HepG2 (cell line): ENCODE measurements around the gene CTDNEP1. TPM values are rescaled to one million over a fixed set of nuclear protein-coding genes. Genes with fewer than 3 reads are reported as not detected.
A peak's percentile ranks its signal among the peaks of the same experiment; 100 is the strongest.

Experiments used
- BATF2 ChIP-seq: sonication (generic); formaldehyde crosslinking; IDR thresholded peaks from 2 replicates; pipeline ENCODE4 v1.8.0; 2022; ENCODE audit warnings: mild to moderate bottlenecking, missing genetic modification reagents, moderate library complexity
- BHLHE40 ChIP-seq: IDR thresholded peaks from 2 replicates; pipeline ENCODE4 v1.6.1; 2011; ENCODE audit warnings: low read length, improper control_type of control experiment
- HNF4A ChIP-seq: sonication (generic); formaldehyde crosslinking; IDR thresholded peaks from 2 replicates; pipeline ENCODE4 v1.4.0; 2020; ENCODE audit warnings: missing genetic modification reagents
- HOXA9 ChIP-seq: sonication (generic); formaldehyde crosslinking; IDR thresholded peaks from 2 replicates; pipeline ENCODE4 v1.8.1; 2022; ENCODE audit warnings: missing genetic modification reagents, mild to moderate bottlenecking, moderate library complexity, borderline replicate concordance
- IKZF5 ChIP-seq: IDR thresholded peaks from 2 replicates; pipeline ENCODE4 v1.6.1; 2018; ENCODE audit warnings: missing genetic modification reagents, mild to moderate bottlenecking, missing compliant biosample characterization
- MED8 ChIP-seq: sonication (generic); formaldehyde crosslinking; IDR thresholded peaks from 2 replicates; pipeline ENCODE4 v1.8.1; 2023; ENCODE audit warnings: mild to moderate bottlenecking, missing genetic modification reagents; ENCODE audit not compliant: insufficient replicate concordance
- NFIC ChIP-seq: IDR thresholded peaks from 2 replicates; pipeline ENCODE4 v1.6.1; 2012; ENCODE audit warnings: mild to moderate bottlenecking, low read length, inconsistent platforms
- NRL ChIP-seq: sonication (generic); formaldehyde crosslinking; IDR thresholded peaks from 2 replicates; pipeline ENCODE4 v1.5.0; 2020; ENCODE audit warnings: missing genetic modification reagents, mild to moderate bottlenecking, moderate library complexity, borderline replicate concordance
- PCBP1 ChIP-seq: fragments of 200-400 bp; formaldehyde crosslinking; IDR thresholded peaks from 2 replicates; pipeline ENCODE4 v1.6.1; 2017; ENCODE audit warnings: mild to moderate bottlenecking, low read depth, low read length, borderline replicate concordance
- PHB2 ChIP-seq: fragments of 450-650 bp; IDR thresholded peaks from 2 replicates; pipeline ENCODE4 v1.6.1; 2018; ENCODE audit not compliant: partially characterized antibody
- SAP130 ChIP-seq: IDR thresholded peaks from 2 replicates; pipeline ENCODE4 v1.6.1; 2016; ENCODE audit warnings: low read depth
- SP140L ChIP-seq: sonication (generic); formaldehyde crosslinking; IDR thresholded peaks from 2 replicates; pipeline ENCODE4 v1.4.0; 2020; ENCODE audit warnings: missing genetic modification reagents, borderline replicate concordance
- TCF7 ChIP-seq: sonication (generic); IDR thresholded peaks from 2 replicates; pipeline ENCODE4 v1.6.1; 2016; ENCODE audit warnings: antibody characterized with exemption, low read depth
- THAP8 ChIP-seq: sonication (generic); formaldehyde crosslinking; IDR thresholded peaks from 2 replicates; pipeline ENCODE4 v1.5.1; 2020; ENCODE audit warnings: missing genetic modification reagents, mild to moderate bottlenecking, borderline replicate concordance
- U2AF2 ChIP-seq: fragments of 200-400 bp; formaldehyde crosslinking; IDR thresholded peaks from 2 replicates; pipeline ENCODE4 v1.6.1; 2017; ENCODE audit warnings: low read depth, mild to moderate bottlenecking, low read length
- ZFP41 ChIP-seq: sonication (generic); formaldehyde crosslinking; IDR thresholded peaks from 2 replicates; pipeline ENCODE4 v1.4.0; 2020; ENCODE audit warnings: mild to moderate bottlenecking, missing genetic modification reagents, borderline replicate concordance
- ZFP90 ChIP-seq: sonication (generic); formaldehyde crosslinking; IDR thresholded peaks from 2 replicates; pipeline ENCODE4 v1.8.0; 2022; ENCODE audit warnings: missing genetic modification reagents, mild to moderate bottlenecking, inconsistent platforms, borderline replicate concordance
- ZNF460 ChIP-seq: sonication (generic); formaldehyde crosslinking; IDR thresholded peaks from 2 replicates; pipeline ENCODE4 v1.5.1; 2020; ENCODE audit warnings: missing genetic modification reagents, mild to moderate bottlenecking, borderline replicate concordance
- ZNF724P ChIP-seq: sonication (generic); formaldehyde crosslinking; IDR thresholded peaks from 2 replicates; pipeline ENCODE4 v1.8.0; 2022; ENCODE audit warnings: missing genetic modification reagents, borderline replicate concordance
- ZNF737 ChIP-seq: sonication (generic); formaldehyde crosslinking; IDR thresholded peaks from 2 replicates; pipeline ENCODE4 v1.5.0; 2020; ENCODE audit warnings: missing genetic modification reagents, mild to moderate bottlenecking, borderline replicate concordance
- ZNF83 ChIP-seq: sonication (generic); formaldehyde crosslinking; IDR thresholded peaks from 2 replicates; pipeline ENCODE4 v1.4.0; 2020; ENCODE audit warnings: missing genetic modification reagents, mild to moderate bottlenecking, borderline replicate concordance
- polyA plus RNA-seq, 8 experiments: library from polyadenylated mRNA; depleted of rRNA in 3 of 8; stranded (reverse) in 7 of 8; unstranded in 1 of 8; fragments of >200 nt; fragmentation: Illumina TruSeq in 4 of 8; extraction: Trizol in 4 of 8; gene quantifications; 2 replicates each; pipeline versions ENCODE4 v1.2.1 to v1.2.3, GENCODE V29; 2011 to 2016; ENCODE audit warnings: low read depth in 4 of 8, missing spikeins in 1 of 8, mixed read lengths in 1 of 8; ENCODE audit not compliant: insufficient read depth in 1 of 8
- total RNA-seq, 5 experiments: library from RNA; depleted of rRNA; stranded (reverse); fragments of >200 nt; fragmentation: Illumina TruSeq; extraction: Trizol; gene quantifications; 2 replicates each; pipeline ENCODE4 v1.2.3, GENCODE V29; 2016; ENCODE audit warnings: low read depth in 1 of 5
- TF ChIP-seq, protein P1 (sequence below): sonication (generic); formaldehyde crosslinking; IDR thresholded peaks from 2 replicates; pipeline ENCODE4 v1.4.0; 2020; ENCODE audit warnings: missing genetic modification reagents, borderline replicate concordance

The CTDNEP1 gene
- total and polyA plus RNA-seq, 2 of the 13 experiments (the other 11 are each of a cell fraction or from before 2014, with no cell fraction given): 19.8 to 118 TPM

DNA sequence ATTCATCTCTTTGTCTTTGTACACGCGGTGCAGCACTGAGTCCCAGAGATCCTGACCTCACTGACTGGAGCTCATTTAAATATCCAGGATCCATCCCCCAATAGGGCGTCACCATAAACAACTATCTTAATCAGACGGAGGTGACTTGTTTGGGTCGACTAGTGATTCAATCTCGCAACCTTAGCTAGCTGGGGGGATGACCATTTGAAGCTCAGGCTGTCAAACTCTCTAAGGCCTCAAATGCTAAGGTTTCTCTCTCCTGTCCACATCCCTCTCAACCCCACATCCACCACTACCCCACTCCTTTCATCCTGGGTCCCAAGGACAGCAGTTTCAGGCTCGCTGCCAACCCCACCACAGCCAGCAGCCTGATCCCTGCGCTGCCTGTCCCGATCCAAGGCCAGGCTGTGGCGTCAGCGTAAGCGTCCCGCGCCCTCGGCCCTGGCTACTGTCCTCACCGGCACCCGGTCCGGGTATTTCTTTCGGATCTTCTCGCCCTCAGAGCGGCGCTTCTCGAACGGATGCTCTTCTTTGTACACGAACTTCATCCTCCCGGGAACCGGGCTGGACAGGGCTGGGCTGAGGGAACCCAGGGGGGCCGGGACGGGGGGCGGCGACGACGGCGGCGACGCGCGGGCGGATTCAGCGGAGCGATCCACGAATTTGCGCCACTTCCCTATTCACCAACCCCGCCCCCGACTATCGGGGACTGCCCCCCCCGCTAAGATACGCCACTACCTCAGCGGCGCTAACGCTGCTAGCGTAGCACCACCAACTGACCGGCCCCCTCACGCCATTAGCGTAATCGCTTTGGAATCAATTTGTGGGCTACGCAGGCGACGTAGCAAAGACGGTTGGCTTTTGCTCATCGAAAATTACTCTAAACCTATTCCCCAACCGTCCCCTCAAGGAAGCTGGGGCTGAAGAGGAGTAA, 9.5 kb downstream of the CTDNEP1 start, which contains the start of gene GABARAP (continued):
- TF ChIP-seq IKZF5 (CRISPR knock-in tag) (peak; percentile 20; the same call in 1 of the 2 replicates), BHLHE40 (peak; percentile 23; the same call in 1 of the 2 replicates), MED8 (CRISPR knock-in tag) (peak; percentile 39), SAP130 (CRISPR knock-in tag) (peak; percentile 73), BATF2 (CRISPR knock-in tag) (peak; percentile 36; the same call in 1 of the 2 replicates), PHB2 (no peak), ZFP90 (CRISPR knock-in tag) (0 out of 2 replicates have a peak, but pooled peaks have one; percentile 10), THAP8 (no peak), ZNF724P (CRISPR knock-in tag) (peak; percentile 88; the same call in 1 of the 2 replicates), ZNF83 (CRISPR knock-in tag) (0 out of 2 replicates have a peak, but pooled peaks have one; percentile 28), U2AF2 (peak; percentile 71; the same call in 1 of the 2 replicates), ZNF460 (CRISPR knock-in tag) (no peak), NRL (CRISPR knock-in tag) (peak; percentile 76; the same call in 1 of the 2 replicates), NFIC (0 out of 2 replicates have a peak, but pooled peaks have one; percentile 4), SP140L (CRISPR knock-in tag) (no peak), HNF4A (CRISPR knock-in tag) (peak; percentile 15), ZFP41 (no peak), ZNF737 (CRISPR knock-in tag) (no peak), TCF7 (peak; percentile 24; the same call in 1 of the 2 replicates), HOXA9 (CRISPR knock-in tag) (peak; percentile 35; the same call in 1 of the 2 replicates), PCBP1 (no peak)
- TF ChIP-seq, protein P1, sequence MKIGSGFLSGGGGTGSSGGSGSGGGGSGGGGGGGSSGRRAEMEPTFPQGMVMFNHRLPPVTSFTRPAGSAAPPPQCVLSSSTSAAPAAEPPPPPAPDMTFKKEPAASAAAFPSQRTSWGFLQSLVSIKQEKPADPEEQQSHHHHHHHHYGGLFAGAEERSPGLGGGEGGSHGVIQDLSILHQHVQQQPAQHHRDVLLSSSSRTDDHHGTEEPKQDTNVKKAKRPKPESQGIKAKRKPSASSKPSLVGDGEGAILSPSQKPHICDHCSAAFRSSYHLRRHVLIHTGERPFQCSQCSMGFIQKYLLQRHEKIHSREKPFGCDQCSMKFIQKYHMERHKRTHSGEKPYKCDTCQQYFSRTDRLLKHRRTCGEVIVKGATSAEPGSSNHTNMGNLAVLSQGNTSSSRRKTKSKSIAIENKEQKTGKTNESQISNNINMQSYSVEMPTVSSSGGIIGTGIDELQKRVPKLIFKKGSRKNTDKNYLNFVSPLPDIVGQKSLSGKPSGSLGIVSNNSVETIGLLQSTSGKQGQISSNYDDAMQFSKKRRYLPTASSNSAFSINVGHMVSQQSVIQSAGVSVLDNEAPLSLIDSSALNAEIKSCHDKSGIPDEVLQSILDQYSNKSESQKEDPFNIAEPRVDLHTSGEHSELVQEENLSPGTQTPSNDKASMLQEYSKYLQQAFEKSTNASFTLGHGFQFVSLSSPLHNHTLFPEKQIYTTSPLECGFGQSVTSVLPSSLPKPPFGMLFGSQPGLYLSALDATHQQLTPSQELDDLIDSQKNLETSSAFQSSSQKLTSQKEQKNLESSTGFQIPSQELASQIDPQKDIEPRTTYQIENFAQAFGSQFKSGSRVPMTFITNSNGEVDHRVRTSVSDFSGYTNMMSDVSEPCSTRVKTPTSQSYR (CRISPR knock-in tag): peak; percentile 9; the same call in 1 of the 2 replicates
